A549 (cell line): ENCODE results near the gene TRIM29. TPM values are rescaled to one million over a fixed set of nuclear protein-coding genes. Genes with fewer than 3 reads are reported as not detected.
"Not testable (repeated sequence)": the region's sequence is repeated elsewhere in the genome, so short reads cannot be mapped to it uniquely, and the experiment has no call there.

Experiments used
- ATAC-seq, 2 experiments: fragments of 200-7000 bp in 1 of 2; fragments of >200 bp in 1 of 2; cut with Nextera tagmentation in 1 of 2; cut with Tn5 transposase in 1 of 2; 3 replicates each; pipeline versions ENCODE4 v1.8.0 to v1.9.1; 2018 to 2020; ENCODE audit warnings: mild to moderate bottlenecking in 1 of 2, moderate library complexity in 1 of 2
- CTCF ChIA-PET: fragments of 300-600 bp; sonication (Branson Sonifier 250); formaldehyde crosslinking; extraction: SDS; loops from one replicate; lab custom pipeline; 2021; ENCODE audit warnings: antibody characterized with exemption, inconsistent platforms; lab: Yijun Ruan, JAX
- POLR2A ChIA-PET: fragments of 350-600 bp; formaldehyde crosslinking; extraction: SDS; loops from one replicate; lab custom pipeline; 2021; ENCODE audit warnings: antibody characterized with exemption, inconsistent platforms; lab: Yijun Ruan, JAX
- DNase-seq, 2 experiments: peaks; one replicate each; pipeline versions ENCODE4 v3.0.0 to v3.0.0-alpha.2; 2011 to 2016; ENCODE audit warnings: low read depth in 1 of 2, low spot score in 1 of 2
- FAIRE-seq: peaks from 2 replicates; lab custom pipeline; 2011; peaks lifted over from hg19 to GRCh38; lab: Jason Lieb, UNC
- H3K27ac ChIP-seq, 2 experiments: fragments of >200 bp; sonication (Bioruptor Twin); formaldehyde crosslinking; 3 replicates each; pipeline ENCODE4 v1.5.1; 2016 to 2017
- H3K4me1 ChIP-seq: fragments of >200 bp; sonication (Bioruptor Twin); formaldehyde crosslinking; 3 replicates; pipeline ENCODE4 v1.6.1; 2016
- H3K4me2 ChIP-seq: fragments of >200 bp; sonication (Bioruptor Twin); formaldehyde crosslinking; 3 replicates; pipeline ENCODE4 v1.6.1; 2016
- H3K4me3 ChIP-seq: fragments of >200 bp; sonication (Bioruptor Twin); formaldehyde crosslinking; 3 replicates; pipeline ENCODE4 v1.5.1; 2016
- H3K9me3 ChIP-seq: fragments of >200 bp; sonication (Bioruptor Twin); formaldehyde crosslinking; 3 replicates; pipeline ENCODE4 v1.6.1; 2016
- ATOH8 ChIP-seq: fragments of 250-450 bp; sonication (Bioruptor Pico); IDR thresholded peaks from 2 replicates; pipeline ENCODE4 v1.5.0; 2020; ENCODE audit warnings: low read depth, mild to moderate bottlenecking, moderate library complexity
- CBX8 ChIP-seq: fragments of 200-600 bp; sonication (generic); IDR thresholded peaks from 2 replicates; pipeline ENCODE4 v1.6.1; 2016
- CEBPB ChIP-seq, 2 experiments: fragments of >200 bp in 1 of 2; sonication (Bioruptor Twin) in 1 of 2; formaldehyde crosslinking in 1 of 2; IDR thresholded peaks; 2 replicates each; pipeline ENCODE4 v1.6.1; 2012 to 2016
- EHF ChIP-seq: fragments of 250-450 bp; sonication (Bioruptor Pico); IDR thresholded peaks from 2 replicates; pipeline ENCODE4 v1.5.0; 2020; ENCODE audit warnings: mild to moderate bottlenecking
- FOSL2 ChIP-seq, 2 experiments: fragments of 450-650 bp in 1 of 2; fragments of >200 bp in 1 of 2; sonication (Bioruptor Twin) in 1 of 2; formaldehyde crosslinking; IDR thresholded peaks; 2 replicates each; pipeline versions ENCODE4 v1.5.0 to v1.6.1; 2016 to 2020; ENCODE audit warnings: mild to moderate bottlenecking in 1 of 2, moderate library complexity in 1 of 2
- FOXS1 ChIP-seq: fragments of 250-450 bp; sonication (Bioruptor Pico); IDR thresholded peaks from 2 replicates; pipeline ENCODE4 v1.5.0; 2020; ENCODE audit warnings: mild to moderate bottlenecking, moderate library complexity
- HOXA7 ChIP-seq: fragments of 250-450 bp; sonication (Bioruptor Pico); IDR thresholded peaks from 2 replicates; pipeline ENCODE4 v1.5.0; 2020; ENCODE audit warnings: mild to moderate bottlenecking, moderate library complexity
- HOXB5 ChIP-seq: fragments of 250-450 bp; sonication (Bioruptor Pico); IDR thresholded peaks from 2 replicates; pipeline ENCODE4 v1.5.0; 2020; ENCODE audit warnings: mild to moderate bottlenecking, moderate library complexity
- NFE2L2 ChIP-seq: fragments of 150-350 bp; conservative IDR thresholded peaks from 2 replicates; pipeline ENCODE4 v1.6.1; 2014; ENCODE audit warnings: low read length
- NR3C1 ChIP-seq: fragments of >200 bp; sonication (Bioruptor Twin); formaldehyde crosslinking; IDR thresholded peaks from 3 replicates; pipeline ENCODE4 v1.6.1; 2017
- PBX3 ChIP-seq: IDR thresholded peaks from 2 replicates; pipeline ENCODE4 v1.6.1; 2012
- POLR2AphosphoS2 ChIP-seq: conservative IDR thresholded peaks from 2 replicates; pipeline ENCODE4 v1.6.1; 2012; ENCODE audit warnings: low read length, improper control_type of control experiment, inconsistent platforms
- RARB ChIP-seq: fragments of 250-450 bp; sonication (Bioruptor Pico); IDR thresholded peaks from 2 replicates; pipeline ENCODE4 v1.8.0; 2021; ENCODE audit warnings: mild to moderate bottlenecking, moderate library complexity
- ZC3H11A ChIP-seq: fragments of 450-650 bp; IDR thresholded peaks from 2 replicates; pipeline ENCODE4 v1.6.1; 2014; ENCODE audit warnings: antibody characterized with exemption, mild to moderate bottlenecking
- ZNF302 ChIP-seq: fragments of 250-450 bp; sonication (Bioruptor Pico); IDR thresholded peaks from 2 replicates; pipeline ENCODE4 v1.9.0; 2021; ENCODE audit warnings: inconsistent platforms, mild to moderate bottlenecking, moderate library complexity
- WGBS: methylation state at CpG from one replicate; pipeline ENCODE4 v1.1.6; 2017; ENCODE audit errors: missing lambda C conversion rate; 5-methylcytosine and 5-hydroxymethylcytosine counted together
- polyA plus RNA-seq, 4 experiments: library from polyadenylated mRNA; depleted of rRNA in 3 of 4; stranded (reverse); fragments of >200 nt; fragmentation: RNase III in 1 of 4; extraction: RNeasy Plus Mini Kit Qiagen cat#74134 plus additional on column Dnase treatment in 1 of 4; gene quantifications; 2 replicates in 3 of 4; 3 replicates in 1 of 4; pipeline ENCODE4 v1.2.3, GENCODE V29; 2011 to 2017

Gene TRIM29
- polyA plus RNA-seq, 2 of the 4 experiments (the other 2 are of a cell fraction), result 2.7 to 3.6 TPM

GRCh38 chr11:120147094-120147949 is 9.4 kb upstream of the TRIM29 start:
- Histone ChIP-seq H3K9me3 (no peaks in the 10 kb centered on the region), H3K4me3 (no peak overlapping the region), H3K27ac (no peak overlapping the region), H3K4me1 (no peaks in the 10 kb centered on the region), H3K4me2 (no peak overlapping the region)
- ATAC-seq, result peak; percentile 19 to 54; a peak in 4 of 6 replicates
- CTCF ChIA-PET, result interaction anchor here (0.6 to 1.5 kb wide), 4 partner anchors 15 to 1790 kb away, joined by 3 to 5 read pairs (median 3); no protein-coding TSS in a partner anchor
- POLR2A ChIA-PET, result no interaction called here
- 61% methylated on average over 15 of the region's 17 CpGs for WGBS
- no peak for DNase-seq
- no peak for FAIRE-seq
- TF ChIP-seq FOSL2 (IDR thresholded peaks at IDR 0.05) (no peak), FOSL2 (CRISPR knock-in tag; IDR thresholded peaks at IDR 0.05) (no peak), NR3C1 (no peak), POLR2AphosphoS2 (no peak), NFE2L2 (no peak), HOXB5 (no peak), RARB (CRISPR knock-in tag) (no peak), HOXA7 (CRISPR knock-in tag) (no peak), ZNF302 (no peak), EHF (no peak), ATOH8 (CRISPR knock-in tag) (no peak)

GRCh38 chr11:120146413-120147093 is 8.6 kb upstream of the TRIM29 start:
- ATAC-seq (no peak), DNase-seq (no peak), FAIRE-seq (no peak)
- H3K27ac ChIP-seq, result no peak overlapping the region
- ChIA-PET POLR2A (no interaction called here), CTCF (interaction anchor here (0.6 to 1.3 kb wide), 4 partner anchors 15 to 1789 kb away, joined by 3 read pairs; no protein-coding TSS in a partner anchor)
- H3K9me3 ChIP-seq, result no peaks in the 10 kb centered on the region
- no peaks in the 10 kb centered on the region for H3K4me1 ChIP-seq
- no peak overlapping the region for H3K4me3 ChIP-seq
- TF ChIP-seq FOXS1 (CRISPR knock-in tag), result no peak
- TF ChIP-seq CEBPB (IDR thresholded peaks at IDR 0.05), result no peak
- no peak for TF ChIP-seq CBX8
- TF ChIP-seq NFE2L2, result no peak
- H3K4me2 ChIP-seq, result no peak overlapping the region
- 36% methylated on average over 10 of the region's 14 CpGs for WGBS

- FAIRE-seq (no peak), ATAC-seq (no peak), DNase-seq (no peak)
- no peaks in the 10 kb centered on the region for H3K9me3 ChIP-seq
- no peak overlapping the region for H3K4me2 ChIP-seq
- ChIA-PET POLR2A (no interaction called here), CTCF (no interaction called here)
- WGBS, result 22% methylated on average over 5 of the region's 8 CpGs
- H3K4me1 ChIP-seq, result no peaks in the 10 kb centered on the region
- no peak overlapping the region for H3K27ac ChIP-seq
- TF ChIP-seq ZC3H11A, result no peak
- TF ChIP-seq NR3C1, result no peak
- TF ChIP-seq ATOH8 (CRISPR knock-in tag), result no peak
- no peak for TF ChIP-seq PBX3
- no peak for TF ChIP-seq NFE2L2
- H3K4me3 ChIP-seq, result no peak overlapping the region
These were observed 6.6 kb upstream of the TRIM29 start for GRCh38 chr11:120144501-120144900.

- FAIRE-seq, ATAC-seq, H3K9me3 ChIP-seq, H3K27ac ChIP-seq, POLR2A ChIA-PET, DNase-seq, H3K4me2 ChIP-seq, H3K4me3 ChIP-seq, CTCF ChIA-PET, H3K4me1 ChIP-seq: not testable (repeated sequence)
- 54% methylated on average over 11 of the region's 11 CpGs for WGBS
These were observed 5.6 kb upstream of the TRIM29 start for GRCh38 chr11:120143472-120143871.
